ENCODE data around the gene PSMD2. TPM values are rescaled to one million over a fixed set of nuclear protein-coding genes. Genes with fewer than 3 reads are reported as not detected.

The PSMD2 gene
- total RNA-seq, 2 donors from 2014 or later, result 230 to 272 TPM

GRCh38 chr3:184354754-184355153, 55.7 kb downstream of the PSMD2 start:
- no peak overlapping the region for H3K27ac ChIP-seq
- peaks cover 0 to 6% of the 10 kb centered on the region in 2 donors for H3K36me3 ChIP-seq
- H3K4me1 ChIP-seq (replicated peaks), result no peaks in the 10 kb centered on the region
- intact Hi-C loops (cut with DNase I), result no loop called here
- no peaks in the 10 kb centered on the region for H3K27me3 ChIP-seq (replicated peaks; ENCODE audit: insufficient read depth)
- no peak for DNase-seq (ENCODE audit: low spot score)
- H3K4me3 ChIP-seq, result no peak overlapping the region
- WGBS, result 83% methylated on average over 8 of the region's 8 CpGs
- TF ChIP-seq POLR2A (IDR thresholded peaks at IDR 0.05), result no peak
- no peak for TF ChIP-seq CTCF (IDR thresholded peaks at IDR 0.05)
- H3K9me3 ChIP-seq, result no peaks in the 10 kb centered on the region

GRCh38 chr3:184355261-184356040, 56.4 kb downstream of the PSMD2 start:
- no peak for DNase-seq (ENCODE audit: low spot score)
- Histone ChIP-seq H3K4me1 (replicated peaks) (no peaks in the 10 kb centered on the region), H3K36me3 (peaks cover 0 to 6% of the 10 kb centered on the region in 2 donors), H3K4me3 (no peak overlapping the region), H3K9me3 (no peaks in the 10 kb centered on the region), H3K27ac (no peak overlapping the region), H3K27me3 (replicated peaks; ENCODE audit: insufficient read depth) (no peaks in the 10 kb centered on the region)
- 82% methylated on average over 18 of the region's 18 CpGs for WGBS
- intact Hi-C loops (cut with DNase I), result no loop called here
- no peak for TF ChIP-seq CTCF (IDR thresholded peaks at IDR 0.05)
- TF ChIP-seq POLR2AphosphoS5 (IDR thresholded peaks at IDR 0.05), result no peak
- no peak for TF ChIP-seq POLR2A (IDR thresholded peaks at IDR 0.05)

GRCh38 chr3:184357248-184358123, 58.4 kb downstream of the PSMD2 start:
- no peaks in the 10 kb centered on the region for H3K27me3 ChIP-seq (replicated peaks; ENCODE audit: insufficient read depth)
- no peak overlapping the region for H3K27ac ChIP-seq
- WGBS, result 92% methylated on average over 24 of the region's 24 CpGs
- no peak for TF ChIP-seq POLR2A (IDR thresholded peaks at IDR 0.05)
- TF ChIP-seq CTCF (IDR thresholded peaks at IDR 0.05), result no peak
- no peak for TF ChIP-seq POLR2AphosphoS5 (IDR thresholded peaks at IDR 0.05)
- no peaks in the 10 kb centered on the region for H3K9me3 ChIP-seq
- no peaks in the 10 kb centered on the region for H3K4me1 ChIP-seq (replicated peaks)
- no peak for DNase-seq (ENCODE audit: low spot score)
- intact Hi-C loops (cut with DNase I), result no loop called here
- H3K4me3 ChIP-seq, result no peak overlapping the region
- H3K36me3 ChIP-seq, result peaks cover 0 to 6% of the 10 kb centered on the region in 2 donors

- intact Hi-C loops (cut with DNase I), result no loop called here
Observed at GRCh38 chr3:184358124-184358767, 59.2 kb downstream of the PSMD2 start.

More at GRCh38 chr3:184358124-184358767, 59.2 kb downstream of the PSMD2 start:
- TF ChIP-seq POLR2AphosphoS5 (IDR thresholded peaks at IDR 0.05) (no peak), POLR2A (IDR thresholded peaks at IDR 0.05) (no peak)
- no peak for DNase-seq (ENCODE audit: low spot score)
- Histone ChIP-seq H3K36me3 (peaks cover 0 to 6% of the 10 kb centered on the region in 2 donors), H3K4me1 (replicated peaks) (no peaks in the 10 kb centered on the region), H3K9me3 (no peaks in the 10 kb centered on the region), H3K27me3 (replicated peaks; ENCODE audit: insufficient read depth) (no peaks in the 10 kb centered on the region), H3K27ac (no peak overlapping the region), H3K4me3 (no peak overlapping the region)
- WGBS, result 93% methylated on average over 12 of the region's 12 CpGs

Small RNA genes within 50 kb of the gene (small RNA-seq; reads per million reads assigned to genes)
- gene SNORD66, result 1,176 to 2,272 reads per million in 2 donors

Other genes with a start within 250 kb of the PSMD2 start
- gene HTR3C, start 246.2 kb upstream of the PSMD2 start, total RNA-seq, result under 1 TPM in 1 of 2 donors, not detected in 1; 0.50 TPM
- gene HTR3E, start 202.2 kb upstream of the PSMD2 start, total RNA-seq, result not detected
- gene EIF2B5, start 163.9 kb upstream of the PSMD2 start, total RNA-seq, result 10 to 100 TPM; 54.9 to 61.5 TPM
- 10 to 100 TPM; 61.7 to 95.1 TPM for gene DVL3, start 143.9 kb upstream of the PSMD2 start, total RNA-seq
- 100 to 1,000 TPM; 183 to 307 TPM for gene AP2M1, start 124.4 kb upstream of the PSMD2 start, total RNA-seq
- 100 to 1,000 TPM in 1 of 2 donors, 10 to 100 TPM in 1; 62.9 to 103 TPM for gene ABCF3, start 113.0 kb upstream of the PSMD2 start, total RNA-seq
- gene VWA5B2, start 69.7 kb upstream of the PSMD2 start, total RNA-seq, result 1 to 10 TPM in 1 of 2 donors, under 1 TPM in 1; 0.46 to 7.8 TPM
- 10 to 100 TPM; 78.4 to 79.4 TPM for gene ALG3, start 50.3 kb upstream of the PSMD2 start, total RNA-seq
- gene EEF1AKMT4, start 49.6 kb upstream of the PSMD2 start, total RNA-seq, result 1 to 10 TPM; 6.1 TPM
- gene CAMK2N2, start 37.7 kb upstream of the PSMD2 start, total RNA-seq, result under 1 TPM in 1 of 2 donors, not detected in 1; 0.82 TPM
- under 1 TPM in 1 of 2 donors, not detected in 1; 0.57 TPM for gene ECE2, start 23.2 kb upstream of the PSMD2 start, total RNA-seq
- 100 to 1,000 TPM; 331 to 370 TPM for gene EIF4G1, start 15.4 kb downstream of the PSMD2 start, total RNA-seq
- 10 to 100 TPM; 22.0 to 71.0 TPM for gene FAM131A, start 38.4 kb downstream of the PSMD2 start, total RNA-seq
- 10 to 100 TPM in 1 of 2 donors, 1 to 10 TPM in 1; 4.9 to 47.5 TPM for gene CLCN2, start 62.4 kb downstream of the PSMD2 start, total RNA-seq
- gene POLR2H, start 62.5 kb downstream of the PSMD2 start, total RNA-seq, result 10 to 100 TPM; 62.7 to 89.2 TPM
- not detected for gene THPO, start 79.0 kb downstream of the PSMD2 start, total RNA-seq
- gene CHRD, start 80.8 kb downstream of the PSMD2 start, total RNA-seq, result 1 to 10 TPM; 2.5 to 8.0 TPM